Measurements from ENCODE around the gene CNTN1. TPM values are rescaled to one million over a fixed set of nuclear protein-coding genes. Genes with fewer than 3 reads are reported as not detected.

The CNTN1 gene
- polyA plus RNA-seq, 1 of the 3 experiments (the other 2 are of a cell fraction): 0.13 TPM

GRCh38 chr12:40988355-40988754, 296.1 kb downstream of the CNTN1 start:
- Histone ChIP-seq H3K27ac (ENCODE audit: low read depth in 2 of 2, low read length in 1 of 2) (no peak overlapping the region), H3K9me3 (no peaks in the 10 kb centered on the region), H3K4me1 (ENCODE audit: control insufficient read depth in 1 of 2, insufficient read depth in 2 of 2, low read depth in 1 of 2, low read length in 1 of 2) (no peaks in the 10 kb centered on the region), H3K4me2 (no peak overlapping the region), H4K20me1 (ENCODE audit: insufficient read depth) (no peaks in the 10 kb centered on the region), H3K9me2 (peaks cover 3% of the 10 kb centered on the region; the same call in 1 of the 2 replicates), H3K79me2 (ENCODE audit: insufficient read depth) (no peaks in the 10 kb centered on the region), H3K36me3 (replicated peaks in 1 of 2; ENCODE audit: control insufficient read depth in 1 of 2, insufficient read depth in 2 of 2, low read length in 1 of 2) (no peaks in the 10 kb centered on the region), H2AFZ (ENCODE audit: low read depth) (no peak overlapping the region), H3K4me3 (ENCODE audit: low read depth in 2 of 2, low read length in 1 of 2) (no peak overlapping the region), H3K9ac (no peak overlapping the region), H3K27me3 (ENCODE audit: insufficient read depth) (no peaks in the 10 kb centered on the region), H3F3A (replicated peaks; ENCODE audit: insufficient read depth) (no peaks in the 10 kb centered on the region)
- no peak for DNase-seq
- TF ChIP-seq EP300 (IDR thresholded peaks at IDR 0.05; ENCODE audit: borderline replicate concordance in 1 of 2, low read depth in 1 of 2, low read length in 1 of 2) (no peak), RFX5 (IDR thresholded peaks at IDR 0.05; ENCODE audit: low read length) (no peak), GATA2 (CRISPR knock-in tag; IDR thresholded peaks at IDR 0.05) (no peak), GABPA (IDR thresholded peaks at IDR 0.05; ENCODE audit: low read depth) (no peak), NFIC (IDR thresholded peaks at IDR 0.05; ENCODE audit: borderline replicate concordance) (no peak), MEF2A (IDR thresholded peaks at IDR 0.05; ENCODE audit: borderline replicate concordance, low read depth) (no peak), NRF1 (IDR thresholded peaks at IDR 0.05; ENCODE audit: low read depth, low read length) (no peak), CTCF (IDR thresholded peaks at IDR 0.05) (no peak), FOXJ3 (CRISPR knock-in tag; IDR thresholded peaks at IDR 0.05) (no peak), EZH2phosphoT487 (IDR thresholded peaks at IDR 0.05; ENCODE audit: borderline replicate concordance, low read depth) (no peak), FOSL2 (IDR thresholded peaks at IDR 0.05; ENCODE audit: borderline replicate concordance, low read depth) (no peak), RAD21 (IDR thresholded peaks at IDR 0.05; ENCODE audit: low read length) (no peak), RXRA (IDR thresholded peaks at IDR 0.05; ENCODE audit: borderline replicate concordance, low read depth) (no peak), TAF1 (IDR thresholded peaks at IDR 0.05; ENCODE audit: borderline replicate concordance, low read depth, low read length) (no peak)
- TF ChIP-seq, protein P1, sequence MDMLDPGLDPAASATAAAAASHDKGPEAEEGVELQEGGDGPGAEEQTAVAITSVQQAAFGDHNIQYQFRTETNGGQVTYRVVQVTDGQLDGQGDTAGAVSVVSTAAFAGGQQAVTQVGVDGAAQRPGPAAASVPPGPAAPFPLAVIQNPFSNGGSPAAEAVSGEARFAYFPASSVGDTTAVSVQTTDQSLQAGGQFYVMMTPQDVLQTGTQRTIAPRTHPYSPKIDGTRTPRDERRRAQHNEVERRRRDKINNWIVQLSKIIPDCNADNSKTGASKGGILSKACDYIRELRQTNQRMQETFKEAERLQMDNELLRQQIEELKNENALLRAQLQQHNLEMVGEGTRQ (IDR thresholded peaks at IDR 0.05; ENCODE audit: borderline replicate concordance, low read depth, low read length): no peak
- WGBS (ENCODE audit: low lambda C conversion rate): 20% methylated on average over 1 of the region's 1 CpG
- ChIA-PET CTCF (interaction anchor here (0.6 to 1.1 kb wide), 2 partner anchors 446 to 1036 kb away, joined by 3 read pairs; no protein-coding TSS in a partner anchor), POLR2A (no interaction called here)

DNA sequence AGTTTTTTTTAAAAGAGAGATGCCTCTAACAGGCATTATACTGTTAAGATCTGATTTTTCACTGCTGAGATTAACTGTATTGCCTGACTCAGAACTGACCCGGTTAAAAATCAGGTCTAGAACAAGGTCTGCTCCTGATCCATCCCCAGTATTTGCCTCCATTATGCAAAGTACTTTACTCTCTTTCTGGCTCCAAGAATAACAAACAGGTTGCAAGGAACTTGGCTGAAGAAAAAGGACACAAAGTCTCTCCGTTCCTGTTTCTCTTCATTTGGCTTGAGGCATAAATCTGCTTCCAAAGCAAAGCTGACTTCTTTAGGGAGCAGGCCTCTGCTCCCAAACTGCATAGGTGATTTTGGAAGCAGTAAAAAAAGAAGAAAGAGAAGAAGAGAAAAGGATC, 296.6 kb downstream of the CNTN1 start:
- no peak overlapping the region for H2AFZ ChIP-seq (ENCODE audit: low read depth)
- TF ChIP-seq EP300 (IDR thresholded peaks at IDR 0.05; ENCODE audit: borderline replicate concordance in 1 of 2, low read depth in 1 of 2, low read length in 1 of 2): no peak
- TF ChIP-seq FOXJ3 (CRISPR knock-in tag; IDR thresholded peaks at IDR 0.05): no peak
- TF ChIP-seq MXI1 (IDR thresholded peaks at IDR 0.05; ENCODE audit: low read depth, low read length): no peak
- no peak for TF ChIP-seq GATA2 (CRISPR knock-in tag; IDR thresholded peaks at IDR 0.05)
- TF ChIP-seq CTCF (IDR thresholded peaks at IDR 0.05): no peak
- no peak for TF ChIP-seq YY1 (IDR thresholded peaks at IDR 0.05; ENCODE audit: low read depth)
- TF ChIP-seq, protein P2, sequence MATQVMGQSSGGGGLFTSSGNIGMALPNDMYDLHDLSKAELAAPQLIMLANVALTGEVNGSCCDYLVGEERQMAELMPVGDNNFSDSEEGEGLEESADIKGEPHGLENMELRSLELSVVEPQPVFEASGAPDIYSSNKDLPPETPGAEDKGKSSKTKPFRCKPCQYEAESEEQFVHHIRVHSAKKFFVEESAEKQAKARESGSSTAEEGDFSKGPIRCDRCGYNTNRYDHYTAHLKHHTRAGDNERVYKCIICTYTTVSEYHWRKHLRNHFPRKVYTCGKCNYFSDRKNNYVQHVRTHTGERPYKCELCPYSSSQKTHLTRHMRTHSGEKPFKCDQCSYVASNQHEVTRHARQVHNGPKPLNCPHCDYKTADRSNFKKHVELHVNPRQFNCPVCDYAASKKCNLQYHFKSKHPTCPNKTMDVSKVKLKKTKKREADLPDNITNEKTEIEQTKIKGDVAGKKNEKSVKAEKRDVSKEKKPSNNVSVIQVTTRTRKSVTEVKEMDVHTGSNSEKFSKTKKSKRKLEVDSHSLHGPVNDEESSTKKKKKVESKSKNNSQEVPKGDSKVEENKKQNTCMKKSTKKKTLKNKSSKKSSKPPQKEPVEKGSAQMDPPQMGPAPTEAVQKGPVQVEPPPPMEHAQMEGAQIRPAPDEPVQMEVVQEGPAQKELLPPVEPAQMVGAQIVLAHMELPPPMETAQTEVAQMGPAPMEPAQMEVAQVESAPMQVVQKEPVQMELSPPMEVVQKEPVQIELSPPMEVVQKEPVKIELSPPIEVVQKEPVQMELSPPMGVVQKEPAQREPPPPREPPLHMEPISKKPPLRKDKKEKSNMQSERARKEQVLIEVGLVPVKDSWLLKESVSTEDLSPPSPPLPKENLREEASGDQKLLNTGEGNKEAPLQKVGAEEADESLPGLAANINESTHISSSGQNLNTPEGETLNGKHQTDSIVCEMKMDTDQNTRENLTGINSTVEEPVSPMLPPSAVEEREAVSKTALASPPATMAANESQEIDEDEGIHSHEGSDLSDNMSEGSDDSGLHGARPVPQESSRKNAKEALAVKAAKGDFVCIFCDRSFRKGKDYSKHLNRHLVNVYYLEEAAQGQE (IDR thresholded peaks at IDR 0.05; ENCODE audit: low read depth, low read length): no peak
- no peak for TF ChIP-seq NRF1 (IDR thresholded peaks at IDR 0.05; ENCODE audit: low read depth, low read length)
- no peak for TF ChIP-seq TCF12 (IDR thresholded peaks at IDR 0.05)
- TF ChIP-seq EZH2phosphoT487 (IDR thresholded peaks at IDR 0.05; ENCODE audit: borderline replicate concordance, low read depth): no peak
- TF ChIP-seq ELF1 (IDR thresholded peaks at IDR 0.05): no peak

More for the DNA sequence above, 296.6 kb downstream of the CNTN1 start:
- Histone ChIP-seq H3K4me3 (ENCODE audit: low read depth in 2 of 2, low read length in 1 of 2) (no peak overlapping the region), H3K4me2 (no peak overlapping the region), H3K9me2 (peaks cover 3% of the 10 kb centered on the region; the same call in 1 of the 2 replicates), H3K9ac (no peak overlapping the region), H3K4me1 (ENCODE audit: control insufficient read depth in 1 of 2, insufficient read depth in 2 of 2, low read depth in 1 of 2, low read length in 1 of 2) (no peaks in the 10 kb centered on the region), H4K20me1 (ENCODE audit: insufficient read depth) (no peaks in the 10 kb centered on the region), H3K27me3 (ENCODE audit: insufficient read depth) (no peaks in the 10 kb centered on the region), H3F3A (replicated peaks; ENCODE audit: insufficient read depth) (no peaks in the 10 kb centered on the region), H3K79me2 (ENCODE audit: insufficient read depth) (no peaks in the 10 kb centered on the region), H3K36me3 (replicated peaks in 1 of 2; ENCODE audit: control insufficient read depth in 1 of 2, insufficient read depth in 2 of 2, low read length in 1 of 2) (no peaks in the 10 kb centered on the region), H3K9me3 (no peaks in the 10 kb centered on the region), H3K27ac (ENCODE audit: low read depth in 2 of 2, low read length in 1 of 2) (no peak overlapping the region)
- ChIA-PET CTCF (no interaction called here), POLR2A (no interaction called here)
- 43% methylated on average over 2 of the region's 2 CpGs for WGBS (ENCODE audit: low lambda C conversion rate)
- no peak for DNase-seq
